Rectal smooth muscle tissue (tissue), 1 donor: ENCODE data around the gene VWF.

ENCODE experiments used
- H3K27ac ChIP-seq: one replicate; pipeline ENCODE4 v1.7.0; 2013; ENCODE audit warnings: low read depth, low read length, inconsistent platforms
- H3K27me3 ChIP-seq: one replicate; pipeline ENCODE4 v1.7.0; 2013; ENCODE audit warnings: low read length; ENCODE audit not compliant: control insufficient read depth, insufficient read depth
- H3K36me3 ChIP-seq: one replicate; pipeline ENCODE4 v1.7.0; 2013; ENCODE audit warnings: low read length; ENCODE audit not compliant: control insufficient read depth, insufficient read depth
- H3K4me1 ChIP-seq: one replicate; pipeline ENCODE4 v1.7.0; 2013; ENCODE audit warnings: low read length; ENCODE audit not compliant: control insufficient read depth, insufficient read depth
- H3K4me3 ChIP-seq: one replicate; pipeline ENCODE4 v1.7.0; 2013; ENCODE audit warnings: low read length
- H3K9ac ChIP-seq: one replicate; pipeline ENCODE4 v1.7.0; 2013; ENCODE audit warnings: low read length

The VWF gene

GRCh38 chr12:5969974-5970690, 154.3 kb downstream of the VWF start:
- Histone ChIP-seq H3K36me3 (no peaks in the 10 kb centered on the region), H3K27me3 (no peaks in the 10 kb centered on the region), H3K27ac (no peak overlapping the region), H3K4me1 (no peaks in the 10 kb centered on the region), H3K9ac (no peak overlapping the region), H3K4me3 (no peak overlapping the region)

- no peak overlapping the region for H3K9ac ChIP-seq
- H3K4me1 ChIP-seq, result no peaks in the 10 kb centered on the region
- H3K4me3 ChIP-seq, result no peak overlapping the region
- H3K27ac ChIP-seq, result no peak overlapping the region
- H3K27me3 ChIP-seq, result no peaks in the 10 kb centered on the region
- no peaks in the 10 kb centered on the region for H3K36me3 ChIP-seq
Measured at GRCh38 chr12:5969156-5969973, 155.1 kb downstream of the VWF start.

GRCh38 chr12:5967645-5968415, 156.6 kb downstream of the VWF start:
- no peaks in the 10 kb centered on the region for H3K27me3 ChIP-seq
- no peak overlapping the region for H3K27ac ChIP-seq
- H3K9ac ChIP-seq, result no peak overlapping the region
- no peaks in the 10 kb centered on the region for H3K36me3 ChIP-seq
- no peak overlapping the region for H3K4me3 ChIP-seq
- H3K4me1 ChIP-seq, result no peaks in the 10 kb centered on the region

GRCh38 chr12:5966486-5967095, 157.9 kb downstream of the VWF start:
- Histone ChIP-seq H3K36me3 (no peaks in the 10 kb centered on the region), H3K4me3 (no peak overlapping the region), H3K27me3 (no peaks in the 10 kb centered on the region), H3K4me1 (no peaks in the 10 kb centered on the region), H3K27ac (no peak overlapping the region), H3K9ac (no peak overlapping the region)

- H3K4me1 ChIP-seq, result no peaks in the 10 kb centered on the region
- no peaks in the 10 kb centered on the region for H3K36me3 ChIP-seq
- no peak overlapping the region for H3K27ac ChIP-seq
- no peaks in the 10 kb centered on the region for H3K27me3 ChIP-seq
- no peak overlapping the region for H3K9ac ChIP-seq
- no peak overlapping the region for H3K4me3 ChIP-seq
Measured at GRCh38 chr12:5965950-5966383, 158.5 kb downstream of the VWF start.

GRCh38 chr12:5964913-5965900, 159.3 kb downstream of the VWF start:
- no peaks in the 10 kb centered on the region for H3K4me1 ChIP-seq
- H3K9ac ChIP-seq, result no peak overlapping the region
- H3K4me3 ChIP-seq, result no peak overlapping the region
- no peaks in the 10 kb centered on the region for H3K27me3 ChIP-seq
- no peak overlapping the region for H3K27ac ChIP-seq
- H3K36me3 ChIP-seq, result no peaks in the 10 kb centered on the region

GRCh38 chr12:5963515-5963914, 161.0 kb downstream of the VWF start:
- Histone ChIP-seq H3K4me1 (no peaks in the 10 kb centered on the region), H3K27me3 (no peaks in the 10 kb centered on the region), H3K4me3 (no peak overlapping the region), H3K27ac (no peak overlapping the region), H3K36me3 (no peaks in the 10 kb centered on the region), H3K9ac (no peak overlapping the region)

GRCh38 chr12:5960783-5961182, 163.7 kb downstream of the VWF start:
- Histone ChIP-seq H3K27ac (no peak overlapping the region), H3K4me3 (no peak overlapping the region), H3K36me3 (no peaks in the 10 kb centered on the region), H3K4me1 (no peaks in the 10 kb centered on the region), H3K27me3 (no peaks in the 10 kb centered on the region), H3K9ac (no peak overlapping the region)

GRCh38 chr12:5956987-5957386, 167.5 kb downstream of the VWF start:
- no peak overlapping the region for H3K4me3 ChIP-seq
- H3K27ac ChIP-seq, result no peak overlapping the region
- H3K36me3 ChIP-seq, result no peaks in the 10 kb centered on the region
- no peaks in the 10 kb centered on the region for H3K27me3 ChIP-seq
- no peak overlapping the region for H3K9ac ChIP-seq
- H3K4me1 ChIP-seq, result no peaks in the 10 kb centered on the region

- Histone ChIP-seq H3K4me1 (no peaks in the 10 kb centered on the region), H3K27ac (no peak overlapping the region), H3K36me3 (no peaks in the 10 kb centered on the region), H3K27me3 (no peaks in the 10 kb centered on the region), H3K9ac (no peak overlapping the region), H3K4me3 (no peak overlapping the region)
Measured at GRCh38 chr12:5954661-5955060, 169.8 kb downstream of the VWF start.

- Histone ChIP-seq H3K27me3 (no peaks in the 10 kb centered on the region), H3K27ac (no peak overlapping the region), H3K9ac (no peak overlapping the region), H3K4me1 (no peaks in the 10 kb centered on the region), H3K36me3 (no peaks in the 10 kb centered on the region), H3K4me3 (no peak overlapping the region)
Measured at GRCh38 chr12:5953835-5954586, 170.5 kb downstream of the VWF start.
